Stimulated activated naive B cell treated with anti-CD40 and anti-IgM and Interleukin-4, amounts not matched to agents 10 μg/mL and 1 μg/mL and 100 μg/mL, for 72 hours (primary cell): ENCODE results near the gene RNMT.
"Not testable (repeated sequence)": the region's sequence is repeated elsewhere in the genome, so short reads cannot be mapped to it uniquely, and the experiment has no call there.

Source experiments
- ATAC-seq, 2 donors: fragments of 150-1000 bp; cut with Tn5 transposase; replicated peaks; 2 replicates each; pipeline ENCODE4 v1.10.0; 2021; ENCODE audit warnings: moderate library complexity in 1 of 2
- DNase-seq: peaks from one replicate; pipeline ENCODE4 v3.0.0; 2021
- H3K27ac Mint-ChIP-seq: one replicate; pipeline ENCODE4 v1.8.0; 2022; ENCODE audit warnings: mild to moderate bottlenecking, mixed read lengths
- H3K27me3 Mint-ChIP-seq, 2 donors: one replicate each; pipeline ENCODE4 v1.8.0; 2022; ENCODE audit warnings: mixed read lengths in 2 of 2
- H3K36me3 Mint-ChIP-seq, 2 donors: one replicate each; pipeline ENCODE4 v1.8.0; 2022; ENCODE audit warnings: mixed read lengths in 2 of 2, mild to moderate bottlenecking in 1 of 2
- H3K4me1 Mint-ChIP-seq, 2 donors: one replicate each; pipeline ENCODE4 v1.8.0; 2022; ENCODE audit warnings: mixed read lengths in 2 of 2, mild to moderate bottlenecking in 1 of 2
- H3K4me3 Mint-ChIP-seq, 2 donors: one replicate each; pipeline ENCODE4 v1.8.0; 2022; ENCODE audit warnings: mild to moderate bottlenecking in 2 of 2, mixed read lengths in 2 of 2, moderate library complexity in 1 of 2
- H3K9me3 Mint-ChIP-seq, 2 donors: one replicate each; pipeline ENCODE4 v1.8.0; 2022; ENCODE audit warnings: mixed read lengths in 2 of 2, mild to moderate bottlenecking in 1 of 2

RNMT gene

GRCh38 chr18:13726232-13726971 is at the start of gene RNMT, which contains the start of gene FAM210A:
Gene RNMT, plus strand, starts transcription at chr18:13726673. Its CDS starts 4,845 bp downstream, at chr18:13731518.
Gene FAM210A, minus strand, starts transcription at chr18:13726558. Its CDS starts 44,481 bp downstream, at chr18:13682077.
- ATAC-seq (peak; percentile 96 to 97), DNase-seq (peak; percentile 90)
- Mint-ChIP-seq H3K9me3 (no peaks in the 10 kb centered on the region), H3K27me3 (no peaks in the 10 kb centered on the region), H3K4me1 (peaks cover 23 to 38% of the 10 kb centered on the region in 2 donors), H3K4me3 (peak within 1 kb of the TSS; percentile 84 to 97), H3K36me3 (peaks cover 7 to 9% of the 10 kb centered on the region in 2 donors), H3K27ac (peak within 1 kb of the TSS; percentile 98)

DNA sequence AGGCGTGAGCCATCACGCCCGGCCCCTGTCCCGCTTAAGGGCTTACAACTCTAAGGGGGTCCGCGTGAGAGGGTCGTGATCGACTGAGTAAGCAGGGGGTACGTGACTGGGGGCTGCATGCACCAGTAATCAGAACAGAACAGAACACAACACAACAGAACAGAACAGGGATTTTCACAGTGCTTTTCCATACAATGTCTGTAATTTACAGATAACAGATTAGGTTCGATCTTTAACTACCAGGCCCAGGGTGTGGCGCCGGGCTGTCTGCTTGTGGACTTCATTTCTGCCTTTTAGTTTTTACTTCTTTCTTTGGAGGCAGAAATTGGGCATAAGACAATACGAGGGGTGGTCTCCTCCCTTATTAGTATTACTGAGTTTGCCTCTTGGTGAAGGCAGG is 49.1 kb upstream of the RNMT start:
- not testable (repeated sequence) for H3K4me3 Mint-ChIP-seq, H3K9me3 Mint-ChIP-seq, ATAC-seq, DNase-seq, H3K27me3 Mint-ChIP-seq, H3K27ac Mint-ChIP-seq
- H3K4me1 Mint-ChIP-seq, result peaks cover 9 to 17% of the 10 kb centered on the region in 2 donors
- peaks cover 9 to 11% of the 10 kb centered on the region in 2 donors for H3K36me3 Mint-ChIP-seq

GRCh38 chr18:13680612-13681011 is 45.9 kb upstream of the RNMT start:
- no peak overlapping the region for H3K27ac Mint-ChIP-seq
- peaks cover 8 to 17% of the 10 kb centered on the region in 2 donors for H3K36me3 Mint-ChIP-seq
- H3K9me3 Mint-ChIP-seq, result no peaks in the 10 kb centered on the region
- peaks cover 16 to 21% of the 10 kb centered on the region in 2 donors for H3K4me1 Mint-ChIP-seq
- ATAC-seq (peak in 1 of 2 donors; percentile 33), DNase-seq (no peak)
- no peaks in the 10 kb centered on the region for H3K27me3 Mint-ChIP-seq
- H3K4me3 Mint-ChIP-seq, result no peak overlapping the region

DNA sequence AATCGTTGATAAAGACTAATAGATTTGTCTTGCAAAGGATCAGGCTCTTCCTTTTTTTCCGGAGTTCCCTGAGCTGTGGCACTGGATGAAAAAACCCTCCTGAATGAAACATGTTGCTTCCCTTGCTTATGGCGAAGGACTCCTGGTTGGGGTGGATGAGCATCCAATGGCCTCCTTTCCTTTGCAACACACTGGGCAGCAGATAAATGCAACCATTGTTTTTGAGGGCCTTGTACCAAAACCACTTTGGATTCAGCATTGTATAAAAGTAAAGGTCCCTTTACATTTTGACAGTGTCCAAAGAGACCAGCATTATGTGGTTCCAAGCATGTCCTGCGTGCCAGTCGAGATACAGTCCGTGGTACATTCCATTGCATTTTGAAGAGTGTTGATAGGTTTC is 44.8 kb upstream of the RNMT start:
- H3K9me3 Mint-ChIP-seq, result no peaks in the 10 kb centered on the region
- H3K27me3 Mint-ChIP-seq, result no peaks in the 10 kb centered on the region
- H3K36me3 Mint-ChIP-seq, result peaks cover 7 to 12% of the 10 kb centered on the region in 2 donors
- ATAC-seq (no peak), DNase-seq (no peak)
- H3K4me1 Mint-ChIP-seq, result peaks cover 19 to 25% of the 10 kb centered on the region in 2 donors
- H3K4me3 Mint-ChIP-seq, result no peak overlapping the region
- no peak overlapping the region for H3K27ac Mint-ChIP-seq

GRCh38 chr18:13684546-13684945 is 41.9 kb upstream of the RNMT start:
- Mint-ChIP-seq H3K4me3 (no peak overlapping the region), H3K4me1 (peaks cover 8 to 17% of the 10 kb centered on the region in 2 donors), H3K27me3 (no peaks in the 10 kb centered on the region), H3K27ac (no peak overlapping the region), H3K9me3 (no peaks in the 10 kb centered on the region), H3K36me3 (peaks cover 5 to 27% of the 10 kb centered on the region in 2 donors)
- no peak for ATAC-seq
- no peak for DNase-seq

- ATAC-seq, result no peak
- Mint-ChIP-seq H3K4me1 (peaks cover 24 to 28% of the 10 kb centered on the region in 2 donors), H3K27ac (no peak overlapping the region), H3K9me3 (peaks cover 3 to 12% of the 10 kb centered on the region in 2 donors), H3K36me3 (peaks cover 8 to 30% of the 10 kb centered on the region in 2 donors), H3K4me3 (no peak overlapping the region), H3K27me3 (no peaks in the 10 kb centered on the region)
- no peak for DNase-seq
These were observed 38.0 kb upstream of the RNMT start for GRCh38 chr18:13688191-13689136.

DNA sequence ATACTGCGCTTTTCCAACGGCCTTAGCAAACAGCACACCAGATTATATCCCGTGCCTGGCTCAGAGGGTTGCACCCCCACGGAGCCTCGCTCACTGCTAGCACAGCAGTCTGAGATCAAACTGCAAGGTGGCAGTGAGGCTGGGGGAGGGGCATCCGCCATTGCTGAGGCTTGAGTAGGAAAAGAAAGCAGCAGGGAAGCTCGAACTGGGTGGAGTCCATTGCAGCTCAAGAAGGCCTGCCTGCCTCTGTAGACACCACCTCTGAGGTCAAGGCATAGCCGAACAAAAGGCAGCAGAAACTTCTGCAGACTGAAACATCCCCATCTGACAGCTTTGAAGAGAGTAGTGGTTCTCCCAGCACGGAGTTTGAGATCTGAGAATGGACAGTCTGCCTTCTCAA is 36.4 kb upstream of the RNMT start:
- not testable (repeated sequence) for DNase-seq, H3K4me3 Mint-ChIP-seq, H3K27me3 Mint-ChIP-seq, H3K27ac Mint-ChIP-seq, ATAC-seq
- peaks cover 25 to 36% of the 10 kb centered on the region in 2 donors for H3K4me1 Mint-ChIP-seq
- H3K36me3 Mint-ChIP-seq, result peaks cover 10 to 24% of the 10 kb centered on the region in 2 donors
- peaks cover 3 to 12% of the 10 kb centered on the region in 2 donors for H3K9me3 Mint-ChIP-seq

GRCh38 chr18:13695337-13695736 is 31.1 kb upstream of the RNMT start:
- Mint-ChIP-seq H3K9me3 (peaks cover 3 to 12% of the 10 kb centered on the region in 2 donors), H3K36me3 (peaks cover 12 to 28% of the 10 kb centered on the region in 2 donors), H3K4me1 (peaks cover 24 to 44% of the 10 kb centered on the region in 2 donors)
- H3K4me3 Mint-ChIP-seq, H3K27ac Mint-ChIP-seq, ATAC-seq, DNase-seq, H3K27me3 Mint-ChIP-seq: not testable (repeated sequence)

DNA sequence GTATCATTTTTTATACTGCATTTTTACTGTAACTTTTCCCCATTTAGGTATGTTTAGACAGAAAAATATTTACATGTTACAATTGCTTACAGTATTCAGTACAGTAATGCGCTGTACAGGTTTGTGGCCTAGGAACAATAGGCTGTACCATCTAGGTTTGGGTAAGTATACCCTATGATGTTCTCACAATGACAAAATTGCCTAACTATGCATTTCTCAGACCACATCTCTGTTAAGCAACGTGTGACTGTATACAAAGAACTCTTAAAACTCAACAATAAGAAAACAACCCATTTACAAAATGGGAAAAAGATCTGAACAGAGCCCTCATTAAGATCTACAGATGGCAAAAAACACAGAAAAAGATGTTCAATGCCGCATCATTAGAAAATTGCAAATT is 29.5 kb upstream of the RNMT start:
- ATAC-seq (no peak), DNase-seq (no peak)
- Mint-ChIP-seq H3K4me3 (no peak overlapping the region), H3K36me3 (peaks cover 23 to 40% of the 10 kb centered on the region in 2 donors), H3K27ac (no peak overlapping the region), H3K27me3 (no peaks in the 10 kb centered on the region), H3K9me3 (peaks cover 3 to 11% of the 10 kb centered on the region in 2 donors), H3K4me1 (peaks cover 26 to 46% of the 10 kb centered on the region in 2 donors)

DNA sequence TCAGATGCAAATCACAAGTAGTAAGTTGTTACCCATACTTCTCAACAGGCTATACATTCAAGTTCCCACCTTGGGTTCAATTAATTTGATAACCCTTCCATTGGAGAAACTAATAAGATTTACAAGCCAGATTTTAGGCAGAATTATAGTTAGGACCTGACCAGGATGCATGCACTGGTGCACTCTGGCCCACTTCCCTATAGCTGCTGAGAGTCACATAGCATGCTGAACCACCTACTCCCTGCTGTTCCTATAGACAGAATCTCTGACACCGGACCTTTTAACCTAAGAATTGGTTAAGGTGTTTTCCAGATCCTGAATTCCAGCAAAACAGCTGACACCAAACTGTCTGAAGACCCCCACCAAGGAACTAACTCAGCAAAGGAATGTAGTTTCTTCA is 26.3 kb upstream of the RNMT start:
- Mint-ChIP-seq H3K4me3 (no peak overlapping the region), H3K36me3 (peaks cover 26 to 50% of the 10 kb centered on the region in 2 donors), H3K9me3 (peaks cover 0 to 3% of the 10 kb centered on the region in 2 donors), H3K27me3 (no peaks in the 10 kb centered on the region), H3K4me1 (peaks cover 16 to 23% of the 10 kb centered on the region in 2 donors), H3K27ac (no peak overlapping the region)
- DNase-seq (no peak), ATAC-seq (peak; percentile 99 to 100)

GRCh38 chr18:13703899-13704298 is 22.6 kb upstream of the RNMT start:
- DNase-seq, result no peak
- no peak for ATAC-seq
- Mint-ChIP-seq H3K27ac (no peak overlapping the region), H3K36me3 (peaks cover 35 to 46% of the 10 kb centered on the region in 2 donors), H3K27me3 (no peaks in the 10 kb centered on the region), H3K4me3 (no peak overlapping the region), H3K4me1 (peaks cover 17 to 20% of the 10 kb centered on the region in 2 donors), H3K9me3 (peaks cover 0 to 3% of the 10 kb centered on the region in 2 donors)

GRCh38 chr18:13710414-13710831 is 16.1 kb upstream of the RNMT start:
- no peak for DNase-seq
- H3K27me3 Mint-ChIP-seq, result no peaks in the 10 kb centered on the region
- no peaks in the 10 kb centered on the region for H3K9me3 Mint-ChIP-seq
- no peak overlapping the region for H3K4me3 Mint-ChIP-seq
- H3K36me3 Mint-ChIP-seq, result peaks cover 24 to 28% of the 10 kb centered on the region in 2 donors
- H3K27ac Mint-ChIP-seq, result no peak overlapping the region
- no peak for ATAC-seq
- peaks cover 19 to 28% of the 10 kb centered on the region in 2 donors for H3K4me1 Mint-ChIP-seq

DNA sequence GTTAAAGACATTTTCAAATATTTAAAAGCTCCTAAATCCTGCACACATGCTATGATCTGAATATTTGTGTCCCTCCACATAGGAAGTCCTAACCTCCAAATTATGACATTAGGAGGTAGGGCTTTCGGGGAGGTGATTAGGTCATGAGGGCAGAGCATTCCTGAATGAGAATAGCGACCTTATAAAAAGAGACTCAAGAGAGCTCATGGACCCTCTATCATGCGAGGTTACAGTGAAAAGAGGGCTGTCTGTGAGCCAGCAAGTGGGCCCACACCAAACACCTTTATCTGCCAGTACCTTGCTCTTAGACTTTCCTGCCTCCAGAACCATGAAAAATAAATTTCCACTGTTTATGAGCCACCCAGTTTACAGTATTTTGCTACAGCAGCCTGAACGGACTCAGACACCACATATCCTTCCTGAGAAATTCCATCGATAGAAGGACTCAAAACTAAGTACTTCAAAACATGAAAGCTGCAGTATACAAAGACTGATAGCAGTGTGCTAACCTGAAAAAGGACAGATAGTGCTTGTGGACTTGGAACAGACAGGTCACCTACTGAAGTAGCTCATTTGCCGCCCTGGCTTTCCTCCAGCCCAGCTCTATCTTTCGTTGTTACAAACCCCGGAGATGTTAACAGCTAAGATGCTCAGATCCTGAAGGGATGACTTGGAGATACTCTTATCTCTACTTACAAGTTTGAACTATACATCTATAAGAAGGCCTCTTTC is 13.9 kb upstream of the RNMT start:
- no peaks in the 10 kb centered on the region for H3K9me3 Mint-ChIP-seq
- ATAC-seq (no peak), DNase-seq (no peak)
- peaks cover 19 to 43% of the 10 kb centered on the region in 2 donors for H3K4me1 Mint-ChIP-seq
- no peaks in the 10 kb centered on the region for H3K27me3 Mint-ChIP-seq
- H3K36me3 Mint-ChIP-seq, result peaks cover 19 to 22% of the 10 kb centered on the region in 2 donors
- no peak overlapping the region for H3K4me3 Mint-ChIP-seq
- no peak overlapping the region for H3K27ac Mint-ChIP-seq
